Fibroblast of lung (primary cell): ENCODE measurements around the gene ATP1B2.

Experiments used
- EZH2 ChIP-seq: IDR thresholded peaks from 2 replicates; pipeline ENCODE4 v1.5.1; 2012; ENCODE audit warnings: low read length, control low read depth, mild to moderate bottlenecking; ENCODE audit errors: missing control alignments
- TF ChIP-seq, protein P1 (sequence below), 2 donors: IDR thresholded peaks in 1 of 2; conservative IDR thresholded peaks in 1 of 2; 1 replicate in 1 of 2; 2 replicates in 1 of 2; pipeline ENCODE4 v1.5.1; 2011 to 2012; ENCODE audit warnings: low read length in 2 of 2, control low read depth in 1 of 2, inconsistent platforms in 1 of 2, low read depth in 1 of 2, mild to moderate bottlenecking in 1 of 2

DNA sequence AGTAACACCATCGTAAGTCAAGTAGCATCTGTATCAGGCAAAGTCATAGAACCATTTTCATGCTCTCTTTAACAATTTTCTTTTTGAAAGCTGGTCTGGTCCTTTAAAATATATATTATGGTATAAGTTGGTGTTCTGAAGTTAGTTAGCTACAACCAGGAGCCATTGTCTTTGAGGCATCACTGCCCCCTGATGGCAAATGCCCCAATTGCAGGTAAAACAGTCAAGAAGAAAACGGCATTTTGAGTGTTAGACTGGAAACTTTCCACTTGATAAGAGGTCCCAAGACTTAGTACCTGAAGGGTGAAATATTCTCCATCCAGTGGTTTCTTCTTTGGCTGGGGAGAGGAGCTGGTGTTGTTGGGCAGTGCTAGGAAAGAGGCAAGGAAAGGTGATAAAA is 22.5 kb downstream of the ATP1B2 start:
- TF ChIP-seq, protein P1, sequence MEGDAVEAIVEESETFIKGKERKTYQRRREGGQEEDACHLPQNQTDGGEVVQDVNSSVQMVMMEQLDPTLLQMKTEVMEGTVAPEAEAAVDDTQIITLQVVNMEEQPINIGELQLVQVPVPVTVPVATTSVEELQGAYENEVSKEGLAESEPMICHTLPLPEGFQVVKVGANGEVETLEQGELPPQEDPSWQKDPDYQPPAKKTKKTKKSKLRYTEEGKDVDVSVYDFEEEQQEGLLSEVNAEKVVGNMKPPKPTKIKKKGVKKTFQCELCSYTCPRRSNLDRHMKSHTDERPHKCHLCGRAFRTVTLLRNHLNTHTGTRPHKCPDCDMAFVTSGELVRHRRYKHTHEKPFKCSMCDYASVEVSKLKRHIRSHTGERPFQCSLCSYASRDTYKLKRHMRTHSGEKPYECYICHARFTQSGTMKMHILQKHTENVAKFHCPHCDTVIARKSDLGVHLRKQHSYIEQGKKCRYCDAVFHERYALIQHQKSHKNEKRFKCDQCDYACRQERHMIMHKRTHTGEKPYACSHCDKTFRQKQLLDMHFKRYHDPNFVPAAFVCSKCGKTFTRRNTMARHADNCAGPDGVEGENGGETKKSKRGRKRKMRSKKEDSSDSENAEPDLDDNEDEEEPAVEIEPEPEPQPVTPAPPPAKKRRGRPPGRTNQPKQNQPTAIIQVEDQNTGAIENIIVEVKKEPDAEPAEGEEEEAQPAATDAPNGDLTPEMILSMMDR (conservative IDR thresholded peaks at IDR 0.05 in 1 of 2, IDR thresholded peaks at IDR 0.05 in 1 of 2; ENCODE audit: low read depth in 1 of 2, low read length in 2 of 2), result peak; percentile 18 to 50
- TF ChIP-seq EZH2, result no peak
